WI38 (cell line): ENCODE results near the gene GCNT3.

Experiments
- H3K4me3 ChIP-seq: 2 replicates; pipeline ENCODE4 v1.5.1; 2011; ENCODE audit warnings: low read depth, mild to moderate bottlenecking, control low read depth, low read length
- TF ChIP-seq, protein P1 (sequence below): IDR thresholded peaks from 2 replicates; pipeline ENCODE4 v1.5.1; 2012; ENCODE audit warnings: low read depth, mild to moderate bottlenecking, control low read depth, low read length

The GCNT3 gene

DNA sequence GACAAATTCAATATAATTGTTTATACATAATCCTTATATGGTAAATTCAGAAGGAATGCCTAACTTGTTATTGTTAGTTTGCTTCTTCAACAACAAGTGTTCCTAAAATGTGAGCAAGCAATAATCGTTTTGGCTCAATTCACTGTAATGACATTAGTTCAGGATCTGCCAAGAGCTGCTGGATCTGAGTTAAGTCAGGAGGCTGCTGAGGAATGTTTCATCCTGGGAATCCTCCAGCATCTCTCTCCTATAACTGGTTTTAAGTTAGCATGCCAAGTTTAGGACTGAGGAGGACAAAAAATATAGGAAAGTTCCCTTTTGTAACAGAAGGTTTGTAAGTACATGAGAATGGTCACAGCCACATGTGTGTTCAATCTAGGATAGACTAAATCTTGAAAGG lies 50.7 kb downstream of the GCNT3 start:
- no peak overlapping the region for H3K4me3 ChIP-seq
- TF ChIP-seq, protein P1, sequence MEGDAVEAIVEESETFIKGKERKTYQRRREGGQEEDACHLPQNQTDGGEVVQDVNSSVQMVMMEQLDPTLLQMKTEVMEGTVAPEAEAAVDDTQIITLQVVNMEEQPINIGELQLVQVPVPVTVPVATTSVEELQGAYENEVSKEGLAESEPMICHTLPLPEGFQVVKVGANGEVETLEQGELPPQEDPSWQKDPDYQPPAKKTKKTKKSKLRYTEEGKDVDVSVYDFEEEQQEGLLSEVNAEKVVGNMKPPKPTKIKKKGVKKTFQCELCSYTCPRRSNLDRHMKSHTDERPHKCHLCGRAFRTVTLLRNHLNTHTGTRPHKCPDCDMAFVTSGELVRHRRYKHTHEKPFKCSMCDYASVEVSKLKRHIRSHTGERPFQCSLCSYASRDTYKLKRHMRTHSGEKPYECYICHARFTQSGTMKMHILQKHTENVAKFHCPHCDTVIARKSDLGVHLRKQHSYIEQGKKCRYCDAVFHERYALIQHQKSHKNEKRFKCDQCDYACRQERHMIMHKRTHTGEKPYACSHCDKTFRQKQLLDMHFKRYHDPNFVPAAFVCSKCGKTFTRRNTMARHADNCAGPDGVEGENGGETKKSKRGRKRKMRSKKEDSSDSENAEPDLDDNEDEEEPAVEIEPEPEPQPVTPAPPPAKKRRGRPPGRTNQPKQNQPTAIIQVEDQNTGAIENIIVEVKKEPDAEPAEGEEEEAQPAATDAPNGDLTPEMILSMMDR: no peak

DNA sequence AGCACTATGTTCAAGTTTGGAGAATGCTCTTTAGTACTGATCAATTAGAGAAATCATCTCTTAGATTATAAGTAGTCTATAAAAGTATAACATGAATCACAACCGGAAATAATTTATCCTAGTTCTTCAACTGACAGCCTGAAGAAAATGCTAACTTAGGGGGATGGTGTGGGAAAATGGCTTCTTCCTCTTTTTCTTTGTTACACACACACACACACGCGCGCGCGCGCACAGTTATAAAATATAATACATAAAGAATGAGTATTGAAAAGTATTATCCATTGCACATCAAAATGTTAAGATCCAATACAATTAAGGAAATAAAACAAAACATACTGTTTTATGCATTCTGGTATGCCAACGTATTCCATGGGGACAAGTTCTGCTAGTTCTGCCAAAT lies 57.0 kb downstream of the GCNT3 start:
- H3K4me3 ChIP-seq: no peak overlapping the region
- TF ChIP-seq, protein P1: no peak
